Breast epithelium (tissue), 3 donors: Measurements from ENCODE around the gene SMARCA4.
"Not testable (repeated sequence)": the region's sequence is repeated elsewhere in the genome, so short reads cannot be mapped to it uniquely, and the experiment has no call there.

ENCODE experiments used
- CTCF ChIP-seq, 3 donors: fragments of 450-650 bp; IDR thresholded peaks; one replicate each; pipeline ENCODE4 v1.5.1; 2016 to 2017; ENCODE audit warnings: antibody characterized with exemption in 3 of 3, mild to moderate bottlenecking in 3 of 3, moderate library complexity in 3 of 3
- POLR2A ChIP-seq: fragments of 450-650 bp; IDR thresholded peaks from one replicate; pipeline ENCODE4 v1.6.1; 2016; ENCODE audit warnings: antibody characterized with exemption, mild to moderate bottlenecking, moderate library complexity

- TF ChIP-seq CTCF (IDR thresholded peaks at IDR 0.05); POLR2A: not testable (repeated sequence)
Observed at GRCh38 chr19:10992174-10992573, 31.3 kb downstream of the SMARCA4 start.
